Esophagus squamous epithelium (tissue), 5 donors: ENCODE measurements around the gene IQSEC1. TPM values are rescaled to one million over a fixed set of nuclear protein-coding genes. Genes with fewer than 3 reads are reported as not detected.

ENCODE experiments used
- DNase-seq: peaks from one replicate; lab custom pipeline; 2025; lab: John Stamatoyannopoulos, UW
- H3K27ac ChIP-seq, 4 donors: fragments of 200-600 bp; sonication (generic); one replicate each; pipeline ENCODE4 v1.5.1; 2016 to 2019; ENCODE audit warnings: mild to moderate bottlenecking in 1 of 4
- H3K27me3 ChIP-seq, 4 donors: fragments of 200-600 bp; sonication (generic); 1 replicate in 3 of 4; 2 replicates in 1 of 4; pipeline versions ENCODE4 v1.5.1 to v1.6.0; 2017 to 2021; ENCODE audit warnings: antibody characterized with exemption in 1 of 4
- H3K36me3 ChIP-seq, 3 donors: fragments of 200-600 bp; sonication (generic); one replicate each; pipeline ENCODE4 v1.5.1; 2016 to 2019
- H3K4me1 ChIP-seq, 3 donors: fragments of 200-600 bp; sonication (generic); one replicate each; pipeline ENCODE4 v1.5.1; 2017 to 2019
- H3K4me3 ChIP-seq, 4 donors: fragments of 200-600 bp; sonication (generic); 1 replicate in 3 of 4; 2 replicates in 1 of 4; pipeline ENCODE4 v1.5.1; 2016 to 2019; ENCODE audit warnings: mild to moderate bottlenecking in 2 of 4, moderate library complexity in 1 of 4
- H3K9me3 ChIP-seq, 3 donors: fragments of 200-600 bp; sonication (generic); one replicate each; pipeline ENCODE4 v1.5.1; 2016 to 2019
- CTCF ChIP-seq, 6 experiments: fragments of 450-650 bp in 4 of 6; fragments of 200-600 bp in 2 of 6; sonication (generic) in 2 of 6; IDR thresholded peaks; one replicate each; pipeline ENCODE4 v1.5.1; 2016 to 2019; ENCODE audit warnings: antibody characterized with exemption in 6 of 6, mild to moderate bottlenecking in 4 of 6, moderate library complexity in 4 of 6
- POLR2A ChIP-seq, 4 donors: fragments of 450-650 bp; IDR thresholded peaks; one replicate each; pipeline ENCODE4 v1.6.1; 2017; ENCODE audit warnings: antibody characterized with exemption in 4 of 4, mild to moderate bottlenecking in 4 of 4, moderate library complexity in 3 of 4
- WGBS, 2 donors: methylation state at CpG; one replicate each; pipeline ENCODE4 v1.1.5; 2018; 5-methylcytosine and 5-hydroxymethylcytosine counted together
- intact Hi-C: fragments of 100-400 bp; cut with DNase I; formaldehyde crosslinking; loops from one replicate; pipeline ENCODE4 v1.15.0; 2022
- total RNA-seq, 4 donors: library from RNA; depleted of rRNA; stranded (reverse); fragments of >200 nt; gene quantifications; one replicate each; pipeline ENCODE4 v1.1.0, GENCODE V29; 2016
- donor health status: DM: yes; HTN: yes; CAD: no.

IQSEC1 gene
- total RNA-seq, 4 donors from 2014 or later = 7.3 to 27.1 (median 10.7) TPM

GRCh38 chr3:13072600-13073325 is 466 bp downstream of the IQSEC1 start:
- no peak for TF ChIP-seq POLR2A (IDR thresholded peaks at IDR 0.05)
- no peak for TF ChIP-seq CTCF (IDR thresholded peaks at IDR 0.05)
- H3K4me3 ChIP-seq = peak overlapping the region in 3 of 4 donors; percentile 4 to 57 (median 35)
- H3K27ac ChIP-seq = no peak overlapping the region
- H3K4me1 ChIP-seq = peaks cover 0 to 31% (median 14%) of the 10 kb centered on the region in 3 donors
- H3K27me3 ChIP-seq = peaks cover 0 to 67% (median 6%) of the 10 kb centered on the region in 4 donors
- DNase-seq = no peak
- intact Hi-C loops = no loop called here
- 16 to 26% methylated on average over 9 to 17 of the region's 38 CpGs for WGBS, 2 donors
- H3K36me3 ChIP-seq = no peaks in the 10 kb centered on the region
- H3K9me3 ChIP-seq = no peaks in the 10 kb centered on the region

- WGBS, 2 donors = 80% methylated on average over 2 of the region's 14 CpGs; no CpG with 5 or more reads in 1 of the 2 donors
- Histone ChIP-seq H3K9me3 (no peaks in the 10 kb centered on the region), H3K27me3 (peaks cover 0 to 62% (median 6%) of the 10 kb centered on the region in 4 donors), H3K36me3 (no peaks in the 10 kb centered on the region), H3K27ac (no peak overlapping the region), H3K4me3 (no peak overlapping the region), H3K4me1 (peaks cover 0 to 25% (median 9%) of the 10 kb centered on the region in 3 donors)
- intact Hi-C loops = no loop called here
- no peak for DNase-seq
- TF ChIP-seq CTCF (IDR thresholded peaks at IDR 0.05) (no peak), POLR2A (IDR thresholded peaks at IDR 0.05) (no peak)
Observed at GRCh38 chr3:13072239-13072599, 1.0 kb downstream of the IQSEC1 start.

- WGBS, 2 donors = 85 to 88% methylated on average over 4 to 6 of the region's 13 CpGs
- TF ChIP-seq CTCF (IDR thresholded peaks at IDR 0.05) (no peak), POLR2A (IDR thresholded peaks at IDR 0.05) (no peak)
- DNase-seq = no peak
- peaks cover 0 to 57% (median 6%) of the 10 kb centered on the region in 4 donors for H3K27me3 ChIP-seq
- H3K36me3 ChIP-seq = no peaks in the 10 kb centered on the region
- H3K27ac ChIP-seq = no peak overlapping the region
- intact Hi-C loops = no loop called here
- H3K4me3 ChIP-seq = no peak overlapping the region
- H3K9me3 ChIP-seq = no peaks in the 10 kb centered on the region
- peaks cover 0 to 24% (median 9%) of the 10 kb centered on the region in 3 donors for H3K4me1 ChIP-seq
Observed at GRCh38 chr3:13071695-13072094, 1.5 kb downstream of the IQSEC1 start.

GRCh38 chr3:13070391-13071070 is 2.7 kb downstream of the IQSEC1 start:
- no peaks in the 10 kb centered on the region for H3K9me3 ChIP-seq
- H3K36me3 ChIP-seq = no peaks in the 10 kb centered on the region
- WGBS, 2 donors = 78 to 93% methylated on average over 6 to 9 of the region's 11 CpGs
- TF ChIP-seq CTCF (IDR thresholded peaks at IDR 0.05) (no peak), POLR2A (IDR thresholded peaks at IDR 0.05) (no peak)
- intact Hi-C loops = no loop called here
- no peak overlapping the region for H3K27ac ChIP-seq
- DNase-seq = no peak
- peaks cover 0 to 45% (median 6%) of the 10 kb centered on the region in 4 donors for H3K27me3 ChIP-seq
- H3K4me3 ChIP-seq = no peak overlapping the region
- peaks cover 0 to 24% (median 9%) of the 10 kb centered on the region in 3 donors for H3K4me1 ChIP-seq

- no peak for DNase-seq
- Histone ChIP-seq H3K36me3 (no peaks in the 10 kb centered on the region), H3K4me1 (peaks cover 0 to 24% (median 9%) of the 10 kb centered on the region in 3 donors), H3K9me3 (no peaks in the 10 kb centered on the region), H3K27me3 (peaks cover 0 to 35% (median 6%) of the 10 kb centered on the region in 4 donors), H3K4me3 (no peak overlapping the region), H3K27ac (no peak overlapping the region)
- WGBS, 2 donors = 57 to 67% methylated on average over 1 to 2 of the region's 4 CpGs
- TF ChIP-seq CTCF (IDR thresholded peaks at IDR 0.05) (no peak), POLR2A (IDR thresholded peaks at IDR 0.05) (no peak)
- intact Hi-C loops = no loop called here
Observed at GRCh38 chr3:13069495-13069894, 3.7 kb downstream of the IQSEC1 start.
